HepG2 (cell line): ENCODE measurements around the gene HHEX. TPM values are rescaled to one million over a fixed set of nuclear protein-coding genes. Genes with fewer than 3 reads are reported as not detected.

Source experiments
- ATAC-seq: fragments of 200-7000 bp; cut with Tn5 transposase; 3 replicates; pipeline ENCODE4 v1.9.1; 2020; ENCODE audit warnings: mild to moderate bottlenecking, moderate library complexity
- BruUV-seq: library from RNA; stranded (reverse); fragments of 400-500 nt; replicated peaks from 2 replicates; lab custom pipeline; 2021; lab: Mats Ljungman, UMichigan
- CTCF ChIA-PET: fragments of 300-600 bp; formaldehyde crosslinking; extraction: SDS; loops from one replicate; lab custom pipeline; 2021; ENCODE audit warnings: low total read pairs, inconsistent platforms, low intra/inter-chr PET ratio; lab: Yijun Ruan, JAX
- POLR2A ChIA-PET: fragments of 350-600 bp; sonication (Branson Sonifier 250); formaldehyde crosslinking; loops from one replicate; lab custom pipeline; 2020; ENCODE audit warnings: antibody characterized with exemption, inconsistent platforms; lab: Yijun Ruan, JAX
- DNase-seq: peaks from one replicate; pipeline ENCODE4 v3.0.0-alpha.2; 2015; ENCODE audit warnings: low spot score
- FAIRE-seq: peaks from 3 replicates; lab custom pipeline; 2011; peaks lifted over from hg19 to GRCh38; lab: Jason Lieb, UNC
- H2AFZ ChIP-seq: one replicate; pipeline ENCODE4 v1.6.1; 2011; ENCODE audit warnings: low read length, inconsistent platforms
- H3K27ac ChIP-seq: fragments of 300-600 bp; 3 replicates; pipeline ENCODE4 v1.8.0; 2011; ENCODE audit warnings: mixed run types, mild to moderate bottlenecking, mixed read lengths, low read length, inconsistent platforms; ENCODE audit not compliant: insufficient read depth; ENCODE audit errors: extremely low read length
- H3K27me3 ChIP-seq, 2 experiments: fragments of 200-600 bp in 1 of 2; 2 replicates in 1 of 2; 3 replicates in 1 of 2; pipeline versions ENCODE4 v1.6.0 to v1.8.0; 2011; ENCODE audit warnings: low read length in 2 of 2, mild to moderate bottlenecking in 2 of 2, moderate library complexity in 2 of 2, inconsistent platforms in 1 of 2; ENCODE audit not compliant: insufficient read depth in 2 of 2, control insufficient read depth in 1 of 2
- H3K36me3 ChIP-seq, 2 experiments: fragments of 200-600 bp in 1 of 2; replicated peaks in 1 of 2; 2 replicates in 1 of 2; 3 replicates in 1 of 2; pipeline versions ENCODE4 v1.5.1 to v1.8.0; 2011; ENCODE audit warnings: low read length in 2 of 2, inconsistent platforms in 1 of 2; ENCODE audit not compliant: insufficient read depth in 2 of 2, control insufficient read depth in 1 of 2
- H3K4me1 ChIP-seq: 2 replicates; pipeline ENCODE4 v1.5.1; 2012; ENCODE audit warnings: low read length, inconsistent platforms; ENCODE audit not compliant: insufficient read depth
- H3K4me2 ChIP-seq: 2 replicates; pipeline ENCODE4 v1.6.0; 2011; ENCODE audit warnings: low read depth, low read length, inconsistent platforms
- H3K4me3 ChIP-seq, 3 experiments: fragments of 200-600 bp in 1 of 3; sonication (generic), shearing (Covaris generic) in 1 of 3; replicated peaks in 1 of 3; 2 replicates each; pipeline ENCODE4 v1.5.1; 2011 to 2016; ENCODE audit warnings: low read length in 3 of 3, inconsistent platforms in 2 of 3, low read depth in 2 of 3, mild to moderate bottlenecking in 2 of 3, control low read depth in 1 of 3, mixed read lengths in 1 of 3; ENCODE audit not compliant: insufficient read depth in 1 of 3
- H3K79me2 ChIP-seq: one replicate; pipeline ENCODE4 v1.6.1; 2011; ENCODE audit warnings: low read length, inconsistent platforms; ENCODE audit not compliant: insufficient read depth
- H3K9ac ChIP-seq: 2 replicates; pipeline ENCODE4 v1.6.0; 2011; ENCODE audit warnings: mild to moderate bottlenecking, low read depth, low read length, inconsistent platforms; ENCODE audit not compliant: insufficient read depth
- H3K9me3 ChIP-seq: 2 replicates; pipeline ENCODE4 v1.5.1; 2012; ENCODE audit warnings: mild to moderate bottlenecking, low read length
- H4K20me1 ChIP-seq: 2 replicates; pipeline ENCODE4 v1.6.0; 2011; ENCODE audit warnings: inconsistent platforms, mild to moderate bottlenecking, low read length, moderate library complexity; ENCODE audit not compliant: insufficient read depth
- ADNP ChIP-seq: sonication (generic); formaldehyde crosslinking; IDR thresholded peaks from 2 replicates; pipeline ENCODE4 v1.4.0; 2020; ENCODE audit warnings: missing genetic modification reagents
- KAT7 ChIP-seq: IDR thresholded peaks from 2 replicates; pipeline ENCODE4 v1.6.1; 2018; ENCODE audit warnings: borderline replicate concordance, missing compliant biosample characterization
- KDM1A ChIP-seq: IDR thresholded peaks from 2 replicates; pipeline ENCODE4 v1.6.1; 2016; ENCODE audit warnings: missing compliant biosample characterization
- NCOA2 ChIP-seq: sonication (generic); formaldehyde crosslinking; IDR thresholded peaks from 2 replicates; pipeline ENCODE4 v1.8.0; 2022; ENCODE audit warnings: inconsistent platforms
- PTBP1 ChIP-seq: fragments of 200-400 bp; formaldehyde crosslinking; IDR thresholded peaks from 2 replicates; pipeline ENCODE4 v1.6.1; 2018; ENCODE audit warnings: low read length, low read depth; ENCODE audit not compliant: poor library complexity, severe bottlenecking
- TBX3 ChIP-seq: fragments of 450-650 bp; IDR thresholded peaks from 2 replicates; pipeline ENCODE4 v1.6.1; 2017; ENCODE audit warnings: antibody characterized with exemption, mild to moderate bottlenecking, inconsistent platforms, borderline replicate concordance
- ZBTB43 ChIP-seq: sonication (generic); formaldehyde crosslinking; conservative IDR thresholded peaks from 2 replicates; pipeline ENCODE4 v1.4.0; 2020; ENCODE audit warnings: missing genetic modification reagents
- ZMYM3 ChIP-seq: sonication (generic); formaldehyde crosslinking; IDR thresholded peaks from 2 replicates; pipeline ENCODE4 v1.5.1; 2020; ENCODE audit warnings: mild to moderate bottlenecking, missing genetic modification reagents
- ZNF17 ChIP-seq: sonication (generic); formaldehyde crosslinking; IDR thresholded peaks from 2 replicates; pipeline ENCODE4 v1.5.0; 2020; ENCODE audit warnings: mild to moderate bottlenecking, missing genetic modification reagents
- ZNF18 ChIP-seq: sonication (generic); formaldehyde crosslinking; IDR thresholded peaks from 2 replicates; pipeline ENCODE4 v1.8.0; 2022; ENCODE audit warnings: mild to moderate bottlenecking, missing genetic modification reagents; ENCODE audit not compliant: insufficient replicate concordance
- ZNF264 ChIP-seq: sonication (generic); formaldehyde crosslinking; IDR thresholded peaks from 2 replicates; pipeline ENCODE4 v1.4.0; 2020; ENCODE audit warnings: missing genetic modification reagents
- ZNF441 ChIP-seq: sonication (generic); formaldehyde crosslinking; IDR thresholded peaks from 2 replicates; pipeline ENCODE4 v1.7.0; 2021; ENCODE audit warnings: missing genetic modification reagents, borderline replicate concordance
- ZNF543 ChIP-seq: sonication (generic); formaldehyde crosslinking; IDR thresholded peaks from 2 replicates; pipeline ENCODE4 v1.4.0; 2020; ENCODE audit warnings: mild to moderate bottlenecking, missing genetic modification reagents
- ZNF567 ChIP-seq: sonication (generic); formaldehyde crosslinking; IDR thresholded peaks from 2 replicates; pipeline ENCODE4 v1.8.1; 2023; ENCODE audit warnings: mild to moderate bottlenecking, missing genetic modification reagents, borderline replicate concordance
- ZNF629 ChIP-seq: sonication (generic); formaldehyde crosslinking; conservative IDR thresholded peaks from 2 replicates; pipeline ENCODE4 v1.5.0; 2020; ENCODE audit warnings: missing genetic modification reagents
- ZNF784 ChIP-seq: sonication (generic); formaldehyde crosslinking; IDR thresholded peaks from 2 replicates; pipeline ENCODE4 v1.5.1; 2020; ENCODE audit warnings: missing genetic modification reagents, mild to moderate bottlenecking, borderline replicate concordance
- ZNF800 ChIP-seq: sonication (generic); formaldehyde crosslinking; IDR thresholded peaks from 2 replicates; pipeline ENCODE4 v1.4.0; 2020; ENCODE audit warnings: missing genetic modification reagents
- WGBS: methylation state at CpG from one replicate; pipeline ENCODE4 v1.1.6; 2017; ENCODE audit warnings: low lambda C conversion rate; 5-methylcytosine and 5-hydroxymethylcytosine counted together
- in situ Hi-C: cut with HindIII; loops from 2 replicates; pipeline ENCODE4 v1.10.0; 2017; ENCODE audit warnings: low pct_unique_long_range_greater_than_20kb; ENCODE audit not compliant: extremely low pct_ligation_motif_present
- intact Hi-C: fragments of 100-400 bp; cut with micrococcal nuclease; formaldehyde crosslinking; loops from one replicate; pipeline ENCODE4 v1.10.0; 2022; ENCODE audit not compliant: unreplicated experiment
- polyA plus RNA-seq, 8 experiments: library from polyadenylated mRNA; depleted of rRNA in 3 of 8; stranded (reverse) in 7 of 8; unstranded in 1 of 8; fragments of >200 nt; fragmentation: Illumina TruSeq in 4 of 8; extraction: Trizol in 4 of 8; gene quantifications; 2 replicates each; pipeline versions ENCODE4 v1.2.1 to v1.2.3, GENCODE V29; 2011 to 2016; ENCODE audit warnings: low read depth in 4 of 8, missing spikeins in 1 of 8, mixed read lengths in 1 of 8; ENCODE audit not compliant: insufficient read depth in 1 of 8
- total RNA-seq, 5 experiments: library from RNA; depleted of rRNA; stranded (reverse); fragments of >200 nt; fragmentation: Illumina TruSeq; extraction: Trizol; gene quantifications; 2 replicates each; pipeline ENCODE4 v1.2.3, GENCODE V29; 2016; ENCODE audit warnings: low read depth in 1 of 5

Gene HHEX
- total and polyA plus RNA-seq, 2 of the 13 experiments (the other 11 are each of a cell fraction or from before 2014, with no cell fraction given): 44.5 to 48.7 TPM

GRCh38 chr10:92688573-92688926 is 1.2 kb upstream of the HHEX start:
- Histone ChIP-seq H3K27me3 (no peaks in the 10 kb centered on the region; a peak in 1 of 5 replicates), H3K27ac (peak overlapping the region; percentile 86), H3K4me3 (peak overlapping the region; percentile 66 to 94 (median 89)), H4K20me1 (peaks cover 13% of the 10 kb centered on the region; the same call in 1 of the 2 replicates), H2AFZ (no peak overlapping the region), H3K9ac (peak overlapping the region; percentile 82; the same call in 1 of the 2 replicates), H3K9me3 (no peaks in the 10 kb centered on the region), H3K4me2 (peak overlapping the region; percentile 92), H3K4me1 (peaks cover 17% of the 10 kb centered on the region), H3K79me2 (peaks cover 45% of the 10 kb centered on the region), H3K36me3 (0 out of 5 replicates have a peak, but pooled peaks cover 0 to 5% of the 10 kb centered on the region in 2 experiments)
- TF ChIP-seq ZNF629 (CRISPR knock-in tag): 0 out of 2 replicates have a peak, but pooled peaks have one; percentile 14
- TF ChIP-seq TBX3: no peak
- no peak for TF ChIP-seq KAT7
- no peak for TF ChIP-seq ZNF543 (CRISPR knock-in tag)
- peak; percentile 85; the same call in 1 of the 2 replicates for TF ChIP-seq ZMYM3 (CRISPR knock-in tag)
- TF ChIP-seq ZNF17: no peak
- no peak for TF ChIP-seq PTBP1
- 0 out of 2 replicates have a peak, but pooled peaks have one; percentile 61 for TF ChIP-seq KDM1A (CRISPR knock-in tag)
- TF ChIP-seq ZNF784: no peak
- no peak for TF ChIP-seq ZNF264
- TF ChIP-seq ADNP (CRISPR knock-in tag): peak; percentile 55; the same call in 1 of the 2 replicates
- 0 out of 2 replicates have a peak, but pooled peaks have one; percentile 44 for TF ChIP-seq ZBTB43 (CRISPR knock-in tag)
- TF ChIP-seq ZNF800: 0 out of 2 replicates have a peak, but pooled peaks have one; percentile 19
- no peak for TF ChIP-seq NCOA2 (CRISPR knock-in tag)
- TF ChIP-seq ZNF441 (CRISPR knock-in tag): no peak
- 0 out of 2 replicates have a peak, but pooled peaks have one; percentile 11 for TF ChIP-seq ZNF567 (CRISPR knock-in tag)
- no peak for TF ChIP-seq ZNF18 (CRISPR knock-in tag)
- ChIA-PET POLR2A (interaction anchor here (1.4 to 2.6 kb wide), 3 partner anchors 52 to 160 kb away, joined by 4 to 27 read pairs (median 4); partner anchors contain the start of gene EXOC6), CTCF (interaction anchor here (0.8 kb wide), 1 partner anchor 192 kb away, joined by 3 read pairs; no protein-coding TSS in a partner anchor)
- BruUV-seq: no TSS peak
- no peak for FAIRE-seq
- no peak for DNase-seq
- ATAC-seq: no peak
- intact Hi-C loops: loop anchor here (2.0 to 5.0 kb wide), 4 partner anchors 68 to 172 kb away; partner anchors contain the start of gene KIF11
- in situ Hi-C loops: no loop called here
- WGBS: 6% methylated on average over 5 of the region's 5 CpGs
